Measurements from ENCODE around the gene TMEM132D.
"Not testable (repeated sequence)": the region's sequence is repeated elsewhere in the genome, so short reads cannot be mapped to it uniquely, and the experiment has no call there.

TMEM132D gene

GRCh38 chr12:129903956-129904829 lies at the start of gene TMEM132D:
Gene TMEM132D (minus strand): TSS chr12:129904025.
- no peak for DNase-seq

- no peak for DNase-seq
Measured at GRCh38 chr12:129949651-129950050, 45.8 kb upstream of the TMEM132D start.

GRCh38 chr12:129941618-129942017 lies 37.8 kb upstream of the TMEM132D start:
- no peak for DNase-seq

- no peak for DNase-seq
Measured at GRCh38 chr12:129938089-129938488, 34.3 kb upstream of the TMEM132D start.

- DNase-seq = no peak
Measured at GRCh38 chr12:129937426-129937825, 33.6 kb upstream of the TMEM132D start.

- DNase-seq = no peak
Measured at GRCh38 chr12:129928643-129929042, 24.8 kb upstream of the TMEM132D start.

GRCh38 chr12:129927316-129927900 lies 23.6 kb upstream of the TMEM132D start:
- no peak for DNase-seq

- no peak for DNase-seq
Measured at GRCh38 chr12:129911428-129912049, 7.7 kb upstream of the TMEM132D start.

GRCh38 chr12:129909051-129910020 lies 5.5 kb upstream of the TMEM132D start:
- DNase-seq = no peak

GRCh38 chr12:129903092-129903945 lies 506 bp downstream of the TMEM132D start:
- DNase-seq = no peak

- no peak for DNase-seq
Measured at GRCh38 chr12:129902371-129903091, 1.3 kb downstream of the TMEM132D start.

- no peak for DNase-seq
Measured at GRCh38 chr12:129901254-129901653, 2.6 kb downstream of the TMEM132D start.

- no peak for DNase-seq
Measured at GRCh38 chr12:129900306-129900705, 3.5 kb downstream of the TMEM132D start.

GRCh38 chr12:129899045-129899444 lies 4.8 kb downstream of the TMEM132D start:
- DNase-seq = not testable (repeated sequence)

GRCh38 chr12:129893691-129894090 lies 10.1 kb downstream of the TMEM132D start:
- no peak for DNase-seq

GRCh38 chr12:129887101-129887500 lies 16.7 kb downstream of the TMEM132D start:
- no peak for DNase-seq

GRCh38 chr12:129886541-129886940 lies 17.3 kb downstream of the TMEM132D start:
- no peak for DNase-seq

- DNase-seq = no peak
Measured at GRCh38 chr12:129885287-129885686, 18.5 kb downstream of the TMEM132D start.

GRCh38 chr12:129877411-129877810 lies 26.4 kb downstream of the TMEM132D start:
- no peak for DNase-seq

- DNase-seq = no peak
Measured at GRCh38 chr12:129873833-129874208, 30.0 kb downstream of the TMEM132D start.

Data from NCI-H226 (cell line).